Measurements from ENCODE around the gene ZFAND3.

GRCh38 chr6:37983720-37984501, 164.4 kb downstream of the ZFAND3 start:
- TF ChIP-seq CTCF (IDR thresholded peaks at IDR 0.05) (no peak), POLR2A (IDR thresholded peaks at IDR 0.05) (no peak)

All from Peyer's patch (tissue), 4 donors.